GM19467 (cell line): ENCODE measurements around the gene SNX1.

Experiments used
- ATAC-seq: cut with Tn5 transposase; IDR thresholded peaks from one replicate; pipeline ENCODE4 v1.9.1; 2021; ENCODE audit warnings: mild to moderate bottlenecking, moderate library complexity; ENCODE audit not compliant: unreplicated experiment

SNX1 gene

GRCh38 chr15:64144565-64145281 is 48.9 kb downstream of the SNX1 start:
- ATAC-seq: peak; percentile 59

DNA sequence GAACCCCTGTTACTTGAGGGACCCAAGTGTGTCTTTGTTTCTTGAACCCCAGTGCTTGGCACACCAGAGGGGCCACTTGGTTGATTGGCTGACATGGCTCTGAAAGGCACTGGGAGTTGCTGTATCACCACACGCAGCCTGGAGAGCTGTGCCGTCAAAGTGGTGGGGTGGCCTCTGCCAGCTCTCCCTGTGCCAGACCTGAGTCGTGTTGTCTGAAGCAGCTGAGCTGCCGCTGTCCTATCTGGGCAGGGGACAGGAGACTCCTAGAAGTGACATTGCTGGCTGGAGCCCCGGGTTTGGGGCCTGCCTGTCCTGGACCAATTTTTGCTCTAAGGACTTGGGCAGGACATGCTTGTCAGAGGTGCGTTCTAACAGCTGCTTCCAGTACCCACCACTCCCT is 50.3 kb downstream of the SNX1 start:
- no peak for ATAC-seq

GRCh38 chr15:64146520-64146884 is 50.7 kb downstream of the SNX1 start:
- no peak for ATAC-seq

DNA sequence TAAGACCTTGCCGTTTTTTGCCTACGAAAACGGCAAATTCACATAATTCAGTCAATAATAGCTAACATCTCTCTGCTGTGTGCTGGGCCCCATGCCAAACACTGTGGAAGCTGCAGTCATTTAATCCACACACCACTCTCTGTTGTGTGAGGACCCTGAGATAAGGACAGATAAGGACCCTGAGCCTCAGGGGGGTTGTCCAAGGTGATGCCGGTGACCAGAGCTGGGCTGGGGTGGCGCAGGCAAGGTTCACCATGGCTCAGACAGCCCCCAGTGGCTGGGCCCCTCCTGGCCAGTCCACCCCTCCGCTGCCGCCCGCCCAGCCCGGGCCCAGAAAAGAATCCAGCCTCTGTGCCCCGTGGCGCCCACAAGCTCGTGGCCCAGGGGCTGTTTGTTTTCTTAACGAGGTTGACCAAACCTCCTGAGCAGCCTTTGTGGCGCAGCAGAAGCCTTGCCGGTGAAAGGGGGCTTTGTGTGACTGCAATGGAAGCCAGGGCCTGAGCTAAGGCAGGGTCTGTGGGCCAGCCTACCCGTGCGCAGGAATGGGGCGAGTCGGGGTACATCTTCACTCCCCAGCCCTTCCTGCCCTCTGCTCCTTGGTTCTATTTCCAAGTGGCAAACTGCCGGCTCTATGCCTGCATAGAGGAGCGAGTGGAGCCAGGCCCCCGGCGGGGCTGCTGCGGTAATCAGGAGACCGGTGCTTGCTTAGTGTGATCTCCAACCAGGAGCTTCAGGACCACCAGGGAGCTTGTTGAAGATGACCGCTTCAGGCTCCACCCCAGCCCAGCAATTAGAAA is 51.3 kb downstream of the SNX1 start:
- ATAC-seq: no peak

- no peak for ATAC-seq
Observed at GRCh38 chr15:64148168-64148567, 52.4 kb downstream of the SNX1 start.

DNA sequence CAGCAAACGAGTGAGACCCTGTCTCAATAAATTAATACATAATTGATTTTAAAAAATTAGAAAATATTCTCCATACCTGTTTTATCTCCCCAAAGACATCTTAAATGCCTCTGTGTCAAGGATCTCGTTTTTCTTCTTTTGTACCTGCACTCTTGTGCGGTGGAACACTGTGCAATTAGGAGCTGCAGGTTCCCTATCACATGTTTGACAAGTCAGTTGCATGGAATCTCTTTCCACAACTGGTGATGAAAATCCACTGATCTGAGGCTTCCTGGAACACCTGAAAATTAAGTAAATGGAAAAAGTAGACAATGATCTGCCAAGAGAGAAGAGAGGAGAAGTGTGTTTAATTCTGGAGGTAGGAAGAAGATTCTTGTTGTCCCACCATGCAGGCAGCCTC is 52.8 kb downstream of the SNX1 start:
- no peak for ATAC-seq

- ATAC-seq: no peak
Observed at GRCh38 chr15:64149424-64149823, 53.6 kb downstream of the SNX1 start.

- ATAC-seq: no peak
Observed at GRCh38 chr15:64149893-64150578, 54.3 kb downstream of the SNX1 start.

GRCh38 chr15:64151727-64152506 is 56.1 kb downstream of the SNX1 start, which contains the start of gene SNX22:
SNX22 (plus strand) TSS chr15:64151731; CDS start chr15:64151776, 45 bp downstream.
- ATAC-seq: no peak

DNA sequence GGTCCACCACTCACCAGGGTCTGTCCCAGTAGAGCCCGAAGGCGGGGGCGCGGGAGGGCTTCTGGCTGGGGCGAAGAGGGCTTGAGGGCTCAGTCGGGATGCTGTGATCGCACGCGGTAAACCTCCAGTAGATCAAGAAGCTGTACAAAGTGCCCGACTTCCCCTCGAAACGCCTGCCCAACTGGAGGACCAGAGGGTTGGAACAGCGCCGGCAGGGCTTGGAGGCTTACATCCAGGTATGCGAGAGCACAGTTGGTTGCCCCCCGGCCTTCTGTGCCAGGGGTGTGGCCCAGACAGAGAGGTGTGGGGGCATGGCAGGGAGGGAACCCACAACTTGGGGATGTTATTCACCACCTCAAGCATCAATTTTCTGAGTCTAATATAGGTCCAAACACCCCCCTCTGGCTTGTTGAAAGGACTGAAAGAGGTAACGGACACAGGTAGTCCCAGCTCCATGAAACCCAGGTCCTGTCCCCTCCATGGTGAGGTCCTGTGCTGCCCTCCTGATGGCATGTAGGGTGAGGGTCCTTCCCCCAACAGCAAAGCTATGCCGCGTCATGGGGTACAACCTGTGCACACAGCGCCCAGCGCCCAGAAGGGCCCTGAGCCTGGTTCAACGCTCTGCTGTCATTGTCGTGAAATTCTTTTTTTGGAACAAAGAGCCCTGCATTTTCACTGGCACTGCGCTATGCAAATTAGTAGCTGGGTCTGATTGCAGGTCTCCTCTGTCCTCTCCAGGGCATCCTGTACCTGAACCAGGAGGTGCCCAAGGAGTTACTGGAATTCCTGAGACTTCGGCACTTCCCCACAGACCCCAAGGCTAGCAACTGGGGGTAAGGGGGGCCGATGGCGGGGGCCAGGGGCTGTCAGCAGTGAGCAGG is 57.0 kb downstream of the SNX1 start:
- no peak for ATAC-seq

GRCh38 chr15:64153480-64154367 is 57.9 kb downstream of the SNX1 start:
- peak; percentile 63 for ATAC-seq

- ATAC-seq: no peak
Observed at GRCh38 chr15:64155802-64156651, 60.2 kb downstream of the SNX1 start.

DNA sequence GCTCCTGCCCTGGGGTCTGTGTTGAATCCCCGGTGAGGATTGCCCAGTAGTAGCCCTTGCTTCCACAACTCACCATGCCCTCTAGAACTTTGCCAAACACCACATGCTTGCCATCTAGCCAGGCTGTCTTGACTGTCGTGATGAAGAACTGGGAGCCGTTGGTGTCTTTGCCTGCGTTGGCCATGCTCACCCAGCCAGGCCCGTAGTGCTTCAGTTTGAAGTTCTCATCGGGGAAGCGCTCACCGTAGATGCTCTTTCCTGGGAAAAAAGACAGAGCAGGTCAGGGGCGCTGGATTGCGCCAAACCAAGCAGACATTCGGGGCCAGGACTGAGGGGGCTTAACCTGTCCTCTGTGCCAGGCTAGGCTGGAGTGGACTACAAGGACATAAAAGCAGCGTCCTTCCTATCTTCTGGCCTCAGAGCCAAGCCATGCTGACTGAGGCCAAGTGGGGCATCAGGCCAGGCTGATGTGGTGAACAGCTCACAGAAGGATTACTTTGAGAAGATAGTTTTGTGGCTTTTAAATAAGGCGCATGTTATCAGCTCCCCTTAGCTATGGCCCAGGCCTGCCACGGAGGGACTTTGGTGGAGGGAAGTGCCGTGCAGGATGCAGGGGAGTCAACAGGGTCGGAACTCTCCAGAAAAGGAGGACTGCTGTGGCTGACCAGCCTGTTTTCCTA is 61.0 kb downstream of the SNX1 start:
- ATAC-seq: no peak

DNA sequence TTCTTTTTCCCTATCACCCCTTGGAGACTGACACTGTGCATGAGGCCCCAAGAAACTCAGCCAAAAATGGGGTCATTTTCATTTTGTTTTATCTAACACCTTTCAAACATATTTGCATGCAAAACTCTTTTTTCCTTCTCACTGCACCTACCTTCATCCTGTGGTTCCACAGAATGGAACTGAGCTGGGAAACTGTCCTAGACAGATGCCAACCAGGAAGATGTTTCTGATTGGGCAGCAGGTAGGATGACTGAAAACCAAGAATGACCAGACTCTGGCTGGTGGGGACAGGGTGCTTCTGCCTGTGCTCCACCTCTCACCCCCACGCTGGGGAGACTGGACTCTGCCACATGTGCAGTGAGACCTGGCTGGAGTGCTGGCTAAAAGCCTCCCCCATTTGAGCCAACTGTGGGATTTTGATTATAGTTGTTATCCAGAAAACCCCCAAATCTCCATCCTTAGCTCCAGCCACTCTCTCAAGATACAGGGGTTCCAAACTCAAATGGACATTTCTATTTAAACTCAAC is 61.9 kb downstream of the SNX1 start:
- no peak for ATAC-seq

DNA sequence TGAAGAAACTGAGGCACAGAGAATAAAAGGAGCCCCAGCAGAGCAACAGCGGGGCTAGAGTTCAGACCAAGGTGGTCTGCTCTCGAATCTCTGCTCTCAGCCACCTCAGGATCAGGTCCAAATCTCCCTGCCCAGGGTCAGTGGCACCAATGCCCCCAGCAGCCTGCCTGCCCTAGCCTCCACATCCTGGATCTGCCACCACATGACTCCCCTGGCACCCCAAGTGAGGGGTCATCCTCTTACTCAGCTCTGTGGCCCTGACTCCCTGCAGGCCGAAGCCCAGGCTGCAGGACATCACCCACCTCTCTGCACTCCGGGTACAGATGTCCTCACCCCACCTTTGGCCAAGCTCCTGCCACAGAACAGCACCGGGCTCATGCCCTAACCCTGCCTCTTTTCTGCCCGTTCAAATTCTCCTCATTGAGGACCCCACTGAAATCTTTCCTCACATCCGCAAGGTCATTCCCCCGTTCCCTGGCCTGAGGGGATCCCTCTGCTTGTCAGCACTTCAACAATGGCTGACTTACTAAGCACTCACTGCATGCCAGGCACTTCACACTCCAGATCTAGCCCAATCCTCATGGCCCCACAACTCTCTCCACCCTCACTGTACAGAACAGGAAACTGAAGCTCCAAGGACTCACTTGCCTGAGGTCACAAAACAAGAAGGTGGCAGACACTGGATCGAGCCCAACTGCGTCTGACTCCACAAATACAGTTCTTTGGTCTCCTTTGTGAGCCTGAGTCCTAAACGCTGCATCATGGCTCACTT is 62.8 kb downstream of the SNX1 start:
- ATAC-seq: no peak

DNA sequence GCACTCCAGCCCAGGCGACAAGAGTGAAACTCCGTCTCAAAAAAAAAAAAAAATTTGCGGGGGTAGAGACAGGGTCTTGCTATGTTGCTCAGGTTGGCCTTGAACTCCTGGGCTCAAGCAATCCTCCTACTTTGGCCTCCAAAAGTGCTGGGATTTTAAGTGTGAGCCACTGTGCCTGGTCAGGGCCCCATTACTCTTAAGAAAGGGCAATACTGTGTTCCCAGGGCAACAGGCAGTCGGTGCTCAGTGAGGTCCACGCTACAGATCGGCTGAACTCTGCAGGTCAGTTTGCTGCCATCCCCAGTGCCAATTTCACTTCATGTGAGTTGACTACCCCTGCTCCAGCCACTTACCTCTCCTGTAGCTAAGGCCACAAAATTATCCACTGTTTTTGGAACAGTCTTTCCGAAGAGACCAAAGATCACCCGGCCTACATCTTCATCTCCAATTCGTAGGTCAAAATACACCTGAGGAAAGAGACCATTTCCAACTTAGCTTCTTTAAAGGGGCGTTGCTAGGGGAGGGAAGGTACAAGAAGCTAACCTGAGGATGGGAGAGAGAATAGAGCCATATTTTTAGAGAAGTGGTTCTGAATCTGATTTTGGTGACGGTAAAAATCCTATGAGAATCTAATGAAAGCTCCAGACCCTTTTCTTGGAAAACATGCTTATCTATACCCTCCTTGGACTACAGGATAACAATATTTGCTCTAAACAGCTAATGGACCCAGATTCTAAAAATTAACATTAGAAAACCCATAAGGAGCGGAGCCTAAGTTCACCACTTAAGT is 66.1 kb downstream of the SNX1 start:
- ATAC-seq: no peak
